ENCODE measurements around the gene PCDH8.

GRCh38 chr13:52808842-52809219 is 39.6 kb downstream of the PCDH8 start:
- TF ChIP-seq CTCF (IDR thresholded peaks at IDR 0.05) (no peak), POLR2A (IDR thresholded peaks at IDR 0.05) (no peak)
